Germinal center (tissue), 1 donor: Measurements from ENCODE around the gene PCDHAC1.

Source experiments
- DNase-seq: peaks from one replicate; pipeline ENCODE4 v3.0.0; 2012; ENCODE audit warnings: mixed read lengths, low spot score

PCDHAC1 gene

GRCh38 chr5:140967226-140967893, 41.3 kb downstream of the PCDHAC1 start:
- DNase-seq = no peak

GRCh38 chr5:140969880-140970279, 43.8 kb downstream of the PCDHAC1 start:
- no peak for DNase-seq

GRCh38 chr5:140973550-140973949, 47.5 kb downstream of the PCDHAC1 start:
- no peak for DNase-seq

GRCh38 chr5:140977003-140977402, 50.9 kb downstream of the PCDHAC1 start:
- no peak for DNase-seq

GRCh38 chr5:140978260-140978659, 52.2 kb downstream of the PCDHAC1 start:
- DNase-seq = no peak

- no peak for DNase-seq
Measured at GRCh38 chr5:140978983-140979382, 52.9 kb downstream of the PCDHAC1 start.
